HepG2 (cell line): ENCODE measurements around the gene RAC3. TPM values are rescaled to one million over a fixed set of nuclear protein-coding genes. Genes with fewer than 3 reads are reported as not detected.
A peak's percentile ranks its signal among the peaks of the same experiment; 100 is the strongest.

Experiments used
- ASH2L ChIP-seq: fragments of 300-600, 200-600 bp; sonication (generic); IDR thresholded peaks from 2 replicates; pipeline ENCODE4 v1.7.0; 2017; ENCODE audit warnings: low read depth, mild to moderate bottlenecking, moderate library complexity, mixed read lengths, low read length; ENCODE audit not compliant: insufficient read length
- CHD2 ChIP-seq: IDR thresholded peaks from 2 replicates; pipeline ENCODE4 v1.6.1; 2011; ENCODE audit warnings: low read depth, low read length, improper control_type of control experiment
- GTF2F1 ChIP-seq: fragments of 150-350 bp; IDR thresholded peaks from 2 replicates; pipeline ENCODE4 v1.6.1; 2014; ENCODE audit warnings: low read length
- HES4 ChIP-seq: sonication (generic); formaldehyde crosslinking; IDR thresholded peaks from 2 replicates; pipeline ENCODE4 v1.9.0; 2021; ENCODE audit warnings: mild to moderate bottlenecking, missing genetic modification reagents, borderline replicate concordance
- ISX ChIP-seq: sonication (generic); formaldehyde crosslinking; conservative IDR thresholded peaks from 2 replicates; pipeline ENCODE4 v1.5.0; 2020; ENCODE audit warnings: missing genetic modification reagents
- KDM5A ChIP-seq: fragments of 200-600 bp; sonication (generic); IDR thresholded peaks from 2 replicates; pipeline ENCODE4 v1.7.0; 2018; ENCODE audit warnings: antibody characterized with exemption, mild to moderate bottlenecking, low read length, borderline replicate concordance
- NCOR1 ChIP-seq: fragments of 200-600 bp; sonication (generic); IDR thresholded peaks from 2 replicates; pipeline ENCODE4 v1.7.0; 2017; ENCODE audit warnings: antibody characterized with exemption, low read length, borderline replicate concordance
- NR2F1 ChIP-seq, 2 experiments: fragments of 450-650 bp in 1 of 2; formaldehyde crosslinking in 1 of 2; IDR thresholded peaks; 2 replicates each; pipeline versions ENCODE4 v1.5.0 to v1.6.1; 2016 to 2020; ENCODE audit warnings: mild to moderate bottlenecking in 1 of 2, missing compliant biosample characterization in 1 of 2, missing genetic modification reagents in 1 of 2, moderate library complexity in 1 of 2
- RAD21 ChIP-seq: fragments of 450-650 bp; formaldehyde crosslinking; IDR thresholded peaks from 2 replicates; pipeline ENCODE4 v1.5.0; 2020; ENCODE audit warnings: mild to moderate bottlenecking
- SP2 ChIP-seq: sonication (generic); formaldehyde crosslinking; IDR thresholded peaks from 2 replicates; pipeline ENCODE4 v1.5.1; 2020; ENCODE audit warnings: mild to moderate bottlenecking, missing genetic modification reagents
- SP4 ChIP-seq: sonication (generic); formaldehyde crosslinking; IDR thresholded peaks from 2 replicates; pipeline ENCODE4 v1.8.1; 2023; ENCODE audit warnings: mild to moderate bottlenecking, missing genetic modification reagents
- SUZ12 ChIP-seq: fragments of 150-350 bp; IDR thresholded peaks from 2 replicates; pipeline ENCODE4 v1.6.1; 2014; ENCODE audit warnings: low read depth, low read length
- ZNF34 ChIP-seq: sonication (generic); formaldehyde crosslinking; IDR thresholded peaks from 2 replicates; pipeline ENCODE4 v1.4.0; 2020; ENCODE audit warnings: mild to moderate bottlenecking, missing genetic modification reagents, borderline replicate concordance
- ZNF468 ChIP-seq: sonication (generic); formaldehyde crosslinking; IDR thresholded peaks from 2 replicates; pipeline ENCODE4 v1.8.0; 2022; ENCODE audit warnings: mild to moderate bottlenecking, moderate library complexity, missing genetic modification reagents
- ZNF660 ChIP-seq: sonication (generic); formaldehyde crosslinking; IDR thresholded peaks from 2 replicates; pipeline ENCODE4 v1.5.1; 2020; ENCODE audit warnings: mild to moderate bottlenecking, low read depth, missing genetic modification reagents, borderline replicate concordance
- ZNF670 ChIP-seq: sonication (generic); formaldehyde crosslinking; IDR thresholded peaks from 2 replicates; pipeline ENCODE4 v1.8.0; 2022; ENCODE audit warnings: mild to moderate bottlenecking, missing genetic modification reagents, borderline replicate concordance
- ZNF775 ChIP-seq: sonication (generic); formaldehyde crosslinking; IDR thresholded peaks from 2 replicates; pipeline ENCODE4 v1.4.0; 2020; ENCODE audit warnings: missing genetic modification reagents, mild to moderate bottlenecking, moderate library complexity, borderline replicate concordance
- ZSCAN21 ChIP-seq: sonication (generic); formaldehyde crosslinking; IDR thresholded peaks from 2 replicates; pipeline ENCODE4 v1.8.0; 2022; ENCODE audit warnings: mild to moderate bottlenecking, missing genetic modification reagents, moderate library complexity, borderline replicate concordance
- ZSCAN9 ChIP-seq: IDR thresholded peaks from 2 replicates; pipeline ENCODE4 v1.6.1; 2016; ENCODE audit warnings: borderline replicate concordance
- polyA plus RNA-seq, 8 experiments: library from polyadenylated mRNA; depleted of rRNA in 3 of 8; stranded (reverse) in 7 of 8; unstranded in 1 of 8; fragments of >200 nt; fragmentation: Illumina TruSeq in 4 of 8; extraction: Trizol in 4 of 8; gene quantifications; 2 replicates each; pipeline versions ENCODE4 v1.2.1 to v1.2.3, GENCODE V29; 2011 to 2016; ENCODE audit warnings: low read depth in 4 of 8, missing spikeins in 1 of 8, mixed read lengths in 1 of 8; ENCODE audit not compliant: insufficient read depth in 1 of 8
- total RNA-seq, 5 experiments: library from RNA; depleted of rRNA; stranded (reverse); fragments of >200 nt; fragmentation: Illumina TruSeq; extraction: Trizol; gene quantifications; 2 replicates each; pipeline ENCODE4 v1.2.3, GENCODE V29; 2016; ENCODE audit warnings: low read depth in 1 of 5
- TF ChIP-seq, protein P1 (sequence below): sonication (generic); formaldehyde crosslinking; IDR thresholded peaks from 2 replicates; pipeline ENCODE4 v1.8.0; 2022; ENCODE audit warnings: mild to moderate bottlenecking, missing genetic modification reagents, moderate library complexity
- TF ChIP-seq, protein P2 (sequence below): sonication (generic); formaldehyde crosslinking; conservative IDR thresholded peaks from 2 replicates; pipeline ENCODE4 v1.4.0; 2020; ENCODE audit warnings: missing genetic modification reagents
- TF ChIP-seq, protein P3 (sequence below): sonication (generic); formaldehyde crosslinking; IDR thresholded peaks from 2 replicates; pipeline ENCODE4 v1.5.0; 2020; ENCODE audit warnings: missing genetic modification reagents
- TF ChIP-seq, protein P4 (sequence below): sonication (generic); formaldehyde crosslinking; IDR thresholded peaks from 2 replicates; pipeline ENCODE4 v1.9.0; 2022; ENCODE audit warnings: missing genetic modification reagents, mild to moderate bottlenecking, borderline replicate concordance

Gene RAC3
- total and polyA plus RNA-seq, 2 of the 13 experiments (the other 11 are each of a cell fraction or from before 2014, with no cell fraction given): 10.5 to 21.3 TPM

- TF ChIP-seq CHD2 (no peak), SP2 (CRISPR knock-in tag) (no peak; the same call in 1 of the 2 replicates), ZSCAN21 (CRISPR knock-in tag) (0 out of 2 replicates have a peak, but pooled peaks have one; percentile 7), ZNF468 (CRISPR knock-in tag) (no peak), NCOR1 (peak; percentile 87; the same call in 1 of the 2 replicates), SP4 (peak; percentile 68), GTF2F1 (no peak; the same call in 1 of the 2 replicates), ZNF670 (CRISPR knock-in tag) (0 out of 2 replicates have a peak, but pooled peaks have one; percentile 61), ZNF660 (no peak), RAD21 (CRISPR knock-in tag) (peak; percentile 52), ZSCAN9 (CRISPR knock-in tag) (peak; percentile 58; the same call in 1 of the 2 replicates), ZNF34 (CRISPR knock-in tag) (no peak), KDM5A (no peak; the same call in 1 of the 2 replicates), ISX (no peak), HES4 (no peak), ZNF775 (CRISPR knock-in tag) (no peak), ASH2L (peak; percentile 59), NR2F1 (CRISPR knock-in tag; IDR thresholded peaks at IDR 0.05) (peak in 1 of 2 experiments; percentile 20; a peak in 1 of 4 replicates), SUZ12 (no peak)
- TF ChIP-seq, protein P1, sequence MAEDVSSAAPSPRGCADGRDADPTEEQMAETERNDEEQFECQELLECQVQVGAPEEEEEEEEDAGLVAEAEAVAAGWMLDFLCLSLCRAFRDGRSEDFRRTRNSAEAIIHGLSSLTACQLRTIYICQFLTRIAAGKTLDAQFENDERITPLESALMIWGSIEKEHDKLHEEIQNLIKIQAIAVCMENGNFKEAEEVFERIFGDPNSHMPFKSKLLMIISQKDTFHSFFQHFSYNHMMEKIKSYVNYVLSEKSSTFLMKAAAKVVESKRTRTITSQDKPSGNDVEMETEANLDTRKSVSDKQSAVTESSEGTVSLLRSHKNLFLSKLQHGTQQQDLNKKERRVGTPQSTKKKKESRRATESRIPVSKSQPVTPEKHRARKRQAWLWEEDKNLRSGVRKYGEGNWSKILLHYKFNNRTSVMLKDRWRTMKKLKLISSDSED (CRISPR knock-in tag): no peak
- TF ChIP-seq, protein P2, sequence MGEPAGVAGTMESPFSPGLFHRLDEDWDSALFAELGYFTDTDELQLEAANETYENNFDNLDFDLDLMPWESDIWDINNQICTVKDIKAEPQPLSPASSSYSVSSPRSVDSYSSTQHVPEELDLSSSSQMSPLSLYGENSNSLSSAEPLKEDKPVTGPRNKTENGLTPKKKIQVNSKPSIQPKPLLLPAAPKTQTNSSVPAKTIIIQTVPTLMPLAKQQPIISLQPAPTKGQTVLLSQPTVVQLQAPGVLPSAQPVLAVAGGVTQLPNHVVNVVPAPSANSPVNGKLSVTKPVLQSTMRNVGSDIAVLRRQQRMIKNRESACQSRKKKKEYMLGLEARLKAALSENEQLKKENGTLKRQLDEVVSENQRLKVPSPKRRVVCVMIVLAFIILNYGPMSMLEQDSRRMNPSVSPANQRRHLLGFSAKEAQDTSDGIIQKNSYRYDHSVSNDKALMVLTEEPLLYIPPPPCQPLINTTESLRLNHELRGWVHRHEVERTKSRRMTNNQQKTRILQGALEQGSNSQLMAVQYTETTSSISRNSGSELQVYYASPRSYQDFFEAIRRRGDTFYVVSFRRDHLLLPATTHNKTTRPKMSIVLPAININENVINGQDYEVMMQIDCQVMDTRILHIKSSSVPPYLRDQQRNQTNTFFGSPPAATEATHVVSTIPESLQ (CRISPR knock-in tag): no peak
- TF ChIP-seq, protein P3, sequence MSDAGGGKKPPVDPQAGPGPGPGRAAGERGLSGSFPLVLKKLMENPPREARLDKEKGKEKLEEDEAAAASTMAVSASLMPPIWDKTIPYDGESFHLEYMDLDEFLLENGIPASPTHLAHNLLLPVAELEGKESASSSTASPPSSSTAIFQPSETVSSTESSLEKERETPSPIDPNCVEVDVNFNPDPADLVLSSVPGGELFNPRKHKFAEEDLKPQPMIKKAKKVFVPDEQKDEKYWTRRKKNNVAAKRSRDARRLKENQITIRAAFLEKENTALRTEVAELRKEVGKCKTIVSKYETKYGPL (CRISPR knock-in tag): no peak
- TF ChIP-seq, protein P4, sequence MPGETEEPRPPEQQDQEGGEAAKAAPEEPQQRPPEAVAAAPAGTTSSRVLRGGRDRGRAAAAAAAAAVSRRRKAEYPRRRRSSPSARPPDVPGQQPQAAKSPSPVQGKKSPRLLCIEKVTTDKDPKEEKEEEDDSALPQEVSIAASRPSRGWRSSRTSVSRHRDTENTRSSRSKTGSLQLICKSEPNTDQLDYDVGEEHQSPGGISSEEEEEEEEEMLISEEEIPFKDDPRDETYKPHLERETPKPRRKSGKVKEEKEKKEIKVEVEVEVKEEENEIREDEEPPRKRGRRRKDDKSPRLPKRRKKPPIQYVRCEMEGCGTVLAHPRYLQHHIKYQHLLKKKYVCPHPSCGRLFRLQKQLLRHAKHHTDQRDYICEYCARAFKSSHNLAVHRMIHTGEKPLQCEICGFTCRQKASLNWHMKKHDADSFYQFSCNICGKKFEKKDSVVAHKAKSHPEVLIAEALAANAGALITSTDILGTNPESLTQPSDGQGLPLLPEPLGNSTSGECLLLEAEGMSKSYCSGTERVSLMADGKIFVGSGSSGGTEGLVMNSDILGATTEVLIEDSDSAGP: peak; percentile 98
Measured at GRCh38 chr17:82056729-82057621, 25.5 kb downstream of the RAC3 start (continued).
